NK-92 treated with Interleukin-12 subunit alpha and Interleukin-12 subunit beta, amount 100 ng/mL, for 24 hours (cell line): ENCODE results near the gene AGMO.

Experiments
- DNase-seq: peaks from one replicate; lab custom pipeline; 2025; lab: John Stamatoyannopoulos, UW

The AGMO gene

DNA sequence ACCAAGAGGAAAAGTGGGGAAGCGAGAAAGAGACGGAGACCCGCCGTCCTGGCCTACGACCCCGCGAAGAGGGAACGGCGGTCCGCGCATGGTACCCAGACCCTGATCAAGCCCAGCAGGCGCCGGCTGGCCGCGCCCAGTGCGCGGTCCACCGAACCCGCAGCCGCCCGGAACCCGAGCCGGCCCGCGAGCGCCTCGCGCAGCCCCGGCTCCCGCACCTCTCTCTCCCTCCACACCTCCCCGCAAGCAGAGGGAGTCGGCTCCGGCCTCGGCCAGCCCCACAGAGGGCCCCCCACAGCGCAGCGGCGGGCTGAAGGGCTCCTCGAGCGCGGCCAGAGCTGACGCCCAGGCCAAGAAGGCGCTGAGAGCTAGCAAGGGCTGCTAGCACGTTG, 164.7 kb downstream of the AGMO start:
- DNase-seq: no peak

DNA sequence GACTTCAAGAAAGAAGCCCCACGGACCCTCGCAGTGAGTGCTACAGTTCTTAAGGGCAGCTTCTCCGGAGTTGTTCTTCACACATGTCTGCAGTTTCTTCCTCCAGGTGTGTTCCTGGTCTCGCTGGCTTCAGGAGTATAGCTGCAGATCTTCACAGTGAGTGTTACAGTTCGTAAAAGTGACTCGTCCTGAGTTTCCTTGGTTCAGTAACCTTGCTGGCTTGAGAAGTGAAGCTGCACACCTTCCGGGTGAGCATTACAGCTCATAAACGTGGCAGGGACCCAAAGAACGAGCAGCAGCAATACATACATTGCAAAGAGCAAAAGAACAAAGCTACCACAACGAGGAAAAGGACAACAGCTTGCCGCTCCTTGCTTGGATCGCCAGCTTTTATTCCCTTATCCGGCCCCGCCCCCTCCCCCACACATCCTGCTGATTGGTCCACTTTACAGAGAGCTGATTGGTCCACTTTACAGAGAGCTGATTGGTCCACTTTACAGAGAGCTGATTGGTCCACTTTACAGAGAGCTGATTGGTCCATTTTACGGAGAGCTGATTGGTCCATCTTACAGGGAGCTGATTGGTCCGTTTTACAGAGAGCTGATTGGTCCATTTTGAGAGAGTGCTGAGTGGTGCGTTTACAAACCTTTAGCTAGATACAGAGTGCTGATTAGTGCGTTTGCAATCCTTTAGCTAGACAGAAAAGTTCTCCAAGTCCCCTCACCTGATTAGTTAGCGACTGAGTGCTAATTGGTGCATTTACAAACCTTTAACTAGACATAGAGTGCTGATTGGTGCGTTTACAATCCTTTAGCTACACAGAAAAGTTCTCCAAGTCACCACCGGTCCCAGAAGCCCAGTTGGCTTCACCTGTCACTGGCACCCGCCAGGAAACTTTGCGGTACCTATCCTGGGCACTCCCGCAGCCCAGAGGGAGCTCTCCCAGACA, 165.3 kb downstream of the AGMO start:
- no peak for DNase-seq

DNA sequence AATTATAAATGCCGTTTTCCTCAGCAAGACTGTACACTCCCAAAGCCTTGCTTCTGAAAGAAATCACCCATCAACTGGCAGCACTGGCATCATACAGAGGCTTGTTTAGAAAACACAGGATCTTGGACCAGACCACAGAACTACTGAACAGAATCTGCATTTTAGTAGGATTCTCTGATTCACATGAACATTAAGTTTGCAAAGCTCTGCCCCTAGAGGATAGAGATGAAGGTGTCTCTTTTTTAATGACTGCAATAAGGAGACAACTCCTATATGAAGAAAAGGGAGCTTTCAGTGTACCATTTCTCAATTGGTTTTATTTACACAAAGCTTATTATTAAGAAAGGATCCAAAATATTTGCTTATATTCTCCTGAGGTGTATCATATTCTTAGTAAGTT, 172.7 kb downstream of the AGMO start:
- no peak for DNase-seq

DNA sequence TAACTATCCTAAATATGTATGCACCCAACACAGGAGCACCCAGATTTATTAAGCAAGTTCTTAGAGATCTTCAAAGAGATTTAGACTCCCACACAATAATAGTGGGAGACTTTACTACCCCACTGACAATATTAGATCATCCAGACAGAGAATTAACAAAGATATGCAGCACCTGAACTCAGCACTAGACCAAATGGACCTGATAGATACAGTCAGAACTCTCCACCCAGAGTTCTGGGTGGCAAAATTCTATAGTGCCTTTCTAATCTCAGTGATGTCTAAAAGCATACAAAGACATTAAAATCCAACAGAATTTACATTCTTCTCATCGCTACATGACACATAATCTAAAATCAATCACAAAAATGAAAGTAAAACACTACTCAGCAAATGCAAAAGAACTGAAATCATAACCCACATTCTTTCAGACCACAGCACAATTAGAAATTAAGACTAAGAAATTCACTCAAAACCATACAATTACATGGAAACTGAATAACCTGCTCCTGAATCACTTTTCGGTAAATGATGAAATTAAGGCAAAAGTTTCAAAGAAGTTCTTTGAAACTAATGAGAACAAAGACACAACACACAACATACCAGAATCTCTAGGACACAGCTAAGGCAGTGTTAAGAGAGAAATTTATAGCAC, 183.2 kb downstream of the AGMO start:
- DNase-seq: no peak

DNA sequence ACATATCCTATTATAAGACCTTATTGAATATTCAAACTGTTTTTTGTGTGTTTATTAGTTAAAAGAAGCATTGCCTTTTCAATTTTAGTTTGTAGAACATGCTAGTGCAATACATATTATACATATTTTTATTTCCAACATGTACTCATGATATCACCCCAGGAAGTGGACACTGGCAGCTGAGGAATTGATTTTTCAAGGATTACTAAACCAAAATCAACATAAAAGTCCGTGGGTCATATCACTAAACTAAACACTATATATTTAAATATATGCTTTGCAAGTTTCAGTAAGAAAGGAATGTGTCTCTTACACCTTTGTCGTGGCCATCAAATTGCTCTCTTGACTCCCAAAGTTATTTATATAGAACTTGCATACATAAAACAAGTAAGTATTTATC, 185.2 kb downstream of the AGMO start:
- DNase-seq: no peak

DNA sequence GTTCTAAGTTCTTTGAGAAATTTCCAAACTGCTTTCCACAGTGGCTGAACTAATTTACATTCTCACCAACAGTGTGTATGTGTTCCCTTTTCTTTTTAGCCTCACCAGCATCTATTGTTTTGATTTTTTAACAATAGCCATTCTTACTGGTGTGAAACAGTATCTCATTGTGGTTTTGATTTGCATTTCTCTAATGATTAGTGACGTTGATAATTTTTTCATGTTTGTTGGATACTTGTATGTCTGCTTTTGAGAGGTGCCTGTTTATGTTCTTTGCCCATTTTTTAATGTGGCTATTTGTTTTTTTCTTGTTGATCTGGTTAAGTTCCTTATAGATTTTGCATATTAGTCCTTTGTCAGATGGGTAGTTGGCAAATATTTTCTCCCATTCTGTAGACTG, 191.4 kb downstream of the AGMO start:
- no peak for DNase-seq

DNA sequence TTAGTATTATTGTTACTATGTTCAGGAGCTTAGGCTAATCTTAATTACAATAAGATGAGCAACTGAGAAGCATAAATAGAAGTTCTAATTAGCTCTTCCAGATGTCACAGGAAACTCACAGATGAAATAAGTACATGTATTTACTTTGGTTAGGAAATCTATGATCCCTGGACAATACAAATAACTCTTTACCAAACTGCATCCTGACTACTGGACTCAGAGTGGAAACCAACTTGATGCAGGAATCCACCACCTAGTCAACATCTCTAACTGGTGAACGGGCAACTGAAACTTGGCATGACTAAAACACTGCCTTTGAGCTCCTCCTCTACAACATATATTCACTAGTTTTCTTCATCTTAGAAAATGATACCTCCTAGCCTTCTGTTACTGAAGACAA, 193.2 kb downstream of the AGMO start:
- DNase-seq: no peak

DNA sequence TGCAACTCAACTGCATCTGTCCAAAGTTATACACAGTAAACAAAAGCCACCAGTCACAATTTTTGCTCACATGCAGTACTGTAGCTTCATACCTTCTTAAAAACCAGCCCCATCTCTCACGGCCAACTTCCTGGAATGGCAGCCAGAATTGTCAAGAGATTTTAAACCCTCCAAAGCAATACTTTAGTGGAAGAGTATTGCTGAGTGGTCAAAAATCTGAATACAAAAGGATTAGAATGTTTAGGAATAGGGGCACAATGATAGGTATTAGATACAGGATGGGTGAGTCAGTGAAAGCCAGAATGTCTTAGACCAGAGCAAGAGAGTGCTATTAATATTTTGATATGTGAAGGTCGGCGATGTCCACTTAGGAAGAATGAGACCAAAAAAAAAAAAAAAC, 193.9 kb downstream of the AGMO start:
- DNase-seq: no peak

DNA sequence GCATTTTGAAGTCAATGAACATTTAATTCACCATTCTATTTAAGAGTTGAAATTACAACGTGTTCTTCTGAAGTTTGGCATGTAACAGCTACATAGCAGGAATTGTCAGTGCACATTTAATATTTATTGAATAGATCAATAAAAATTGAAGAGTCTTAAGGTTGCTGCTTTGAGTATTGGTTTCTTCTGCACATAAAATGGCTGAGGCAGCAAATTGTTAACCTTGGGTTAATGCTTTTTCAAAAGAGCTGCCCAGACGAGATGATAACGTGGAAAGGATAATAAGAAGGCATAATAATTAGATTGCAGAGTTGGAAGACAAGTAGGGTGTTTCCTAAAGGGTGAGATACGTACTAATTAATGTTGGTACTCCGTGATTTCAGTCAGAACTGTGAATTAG, 203.7 kb downstream of the AGMO start:
- DNase-seq: no peak

DNA sequence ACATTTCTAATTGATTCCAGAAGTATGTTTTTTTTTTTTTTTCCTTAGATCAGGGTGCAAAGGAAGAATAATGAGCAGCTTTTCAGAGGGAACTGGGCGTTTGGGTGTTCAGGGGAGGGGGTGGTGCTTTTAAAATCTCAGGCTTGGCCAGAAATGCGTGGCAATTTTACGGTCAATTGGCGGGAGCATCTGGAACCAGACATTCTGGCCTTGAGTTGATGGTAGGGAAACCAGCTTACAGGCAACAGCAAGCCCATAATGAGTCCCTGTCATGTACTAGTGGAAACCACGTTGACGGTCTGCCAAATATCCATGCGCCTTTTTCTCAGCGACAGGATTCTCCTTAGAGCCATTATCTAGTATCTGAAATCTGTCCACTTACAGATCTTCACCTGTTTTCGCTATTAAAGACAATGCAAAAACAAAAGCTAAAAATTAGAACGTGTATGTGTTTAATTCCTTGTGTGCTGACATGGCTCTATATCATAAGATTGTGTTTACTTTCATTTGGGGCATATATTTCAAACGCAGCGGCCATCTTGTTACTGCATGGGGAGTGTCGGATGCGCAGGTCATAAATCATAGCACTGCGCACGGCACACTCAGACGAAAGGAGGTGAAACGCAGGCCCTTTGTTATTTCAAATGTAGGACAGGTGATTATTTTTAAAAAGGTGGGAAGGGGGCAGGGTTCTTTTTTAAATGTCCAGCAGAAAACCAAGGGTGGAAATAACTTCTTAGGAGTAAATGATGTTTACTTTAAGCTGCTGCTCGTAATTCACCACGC, 209.2 kb downstream of the AGMO start:
- no peak for DNase-seq

DNA sequence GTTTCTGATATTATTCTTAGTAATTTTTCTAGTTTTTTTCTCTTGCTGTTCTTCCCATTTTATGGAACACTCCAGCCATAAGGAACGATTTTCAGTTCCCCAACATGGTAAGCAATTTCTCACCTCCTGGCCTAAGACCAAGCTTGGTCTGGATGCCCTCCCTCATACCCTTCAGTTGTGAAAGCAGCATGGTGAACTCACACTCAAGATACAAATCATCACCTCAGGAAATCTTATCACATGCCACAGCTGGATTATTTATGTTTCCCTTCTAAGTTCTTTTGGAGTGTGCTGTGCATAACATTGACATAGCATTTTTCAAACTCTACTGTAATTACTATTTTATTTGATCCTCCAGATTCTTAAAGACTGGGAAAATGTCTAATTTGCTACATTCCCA, 216.6 kb downstream of the AGMO start:
- no peak for DNase-seq

DNA sequence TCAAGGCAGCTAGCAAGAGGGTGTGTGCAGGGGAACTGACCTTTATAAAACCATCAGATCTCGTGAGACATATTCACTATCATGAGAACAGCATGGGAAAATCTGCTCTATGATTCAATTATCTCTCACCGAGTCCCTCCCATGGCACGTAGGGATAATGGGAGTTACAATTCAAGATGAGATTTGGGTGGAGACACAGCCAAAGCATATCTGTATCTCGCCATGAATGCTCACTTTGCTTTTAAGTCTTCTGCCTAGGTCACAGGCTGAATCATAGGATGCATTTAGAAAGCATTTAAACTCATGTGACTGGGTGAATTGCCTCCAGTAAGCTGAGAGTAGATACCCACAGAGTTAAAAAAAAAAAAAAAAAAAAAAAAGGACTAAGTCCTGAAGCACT, 220.0 kb downstream of the AGMO start:
- no peak for DNase-seq

DNA sequence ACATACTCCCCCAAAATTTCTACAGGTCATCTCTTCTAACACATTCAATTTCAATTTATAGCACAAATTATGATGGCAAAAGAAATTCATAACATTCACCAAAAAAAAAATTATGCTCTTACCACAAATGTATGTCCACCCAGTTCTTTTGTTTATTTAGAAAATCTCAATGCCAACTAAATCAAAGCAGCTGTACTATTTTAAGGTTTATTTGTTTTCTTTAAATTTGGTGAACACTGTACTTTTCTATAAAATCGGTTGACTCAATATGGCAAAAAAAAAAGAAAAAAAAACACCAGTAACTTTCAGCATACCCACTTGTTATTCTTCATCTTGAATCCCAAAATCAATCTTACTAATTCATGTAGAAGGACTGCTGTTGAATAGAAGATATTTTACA, 225.7 kb downstream of the AGMO start:
- DNase-seq: no peak

DNA sequence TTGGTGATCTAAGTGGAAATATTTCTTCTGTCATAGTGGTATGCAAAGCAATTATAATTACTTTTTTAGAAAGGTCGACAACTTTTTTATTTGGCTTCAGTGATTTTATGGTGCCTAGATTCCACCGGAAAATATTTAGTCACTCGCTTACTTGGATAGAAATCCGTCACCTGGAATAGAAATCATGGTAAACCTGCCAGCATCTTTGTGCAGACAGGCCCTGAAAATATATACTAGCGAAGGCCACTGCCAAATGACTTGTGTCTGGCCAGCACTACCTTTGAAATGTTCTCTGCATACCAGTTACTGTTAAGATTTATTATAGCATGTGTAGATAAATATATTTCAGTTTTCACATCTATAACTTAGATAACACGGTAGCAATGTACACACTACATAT, 226.4 kb downstream of the AGMO start:
- DNase-seq: no peak

DNA sequence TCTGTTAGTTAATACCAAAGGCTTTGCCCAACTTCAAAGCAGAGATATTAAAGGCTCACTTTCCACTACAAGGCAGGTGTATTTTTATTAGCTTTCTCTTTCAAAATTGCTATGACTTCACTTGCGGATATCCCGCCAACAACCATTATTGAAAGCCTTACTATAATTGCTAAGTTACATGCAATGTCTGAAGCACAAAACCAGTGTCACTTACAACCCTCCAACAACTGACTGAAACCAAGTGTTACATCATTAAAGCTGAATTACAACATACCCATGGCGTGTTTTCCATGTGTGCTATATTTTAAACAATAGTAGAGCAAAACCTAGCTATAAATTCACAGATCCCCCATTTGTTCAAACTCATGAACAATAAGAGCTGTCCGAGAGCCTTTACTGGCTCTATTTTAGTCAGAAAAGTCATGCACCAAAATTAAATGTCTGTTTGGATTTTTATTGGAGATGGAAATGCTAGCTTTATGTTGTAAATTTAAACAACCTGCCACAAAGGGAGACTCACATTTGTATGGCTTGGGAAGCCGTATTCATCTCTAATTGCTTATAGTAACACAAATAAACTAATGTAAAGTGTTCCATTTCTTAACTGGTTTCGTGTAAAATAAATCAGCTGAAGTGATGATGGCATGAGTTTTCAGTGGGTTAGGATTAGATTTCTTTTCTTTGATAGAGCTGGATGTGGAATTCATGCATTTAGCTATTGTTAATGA, 227.1 kb downstream of the AGMO start:
- no peak for DNase-seq

DNA sequence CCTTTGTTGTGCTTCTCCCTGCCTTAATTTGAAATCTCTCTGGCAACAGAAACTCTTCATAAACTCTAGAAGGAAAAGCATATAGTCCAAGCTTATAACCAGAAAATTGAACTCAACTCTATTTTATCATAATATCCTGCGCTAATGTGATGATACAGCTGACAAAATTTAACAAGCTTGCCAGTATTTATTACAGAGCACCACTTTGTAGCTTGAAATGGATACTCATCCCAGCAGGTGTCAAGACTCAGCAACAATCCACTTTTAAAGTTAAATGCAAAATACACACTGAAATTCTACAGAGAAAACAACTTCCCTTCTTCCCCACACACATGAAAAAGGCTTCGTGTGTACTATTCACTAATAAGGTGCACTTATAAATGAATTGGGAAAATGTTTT, 228.9 kb downstream of the AGMO start:
- no peak for DNase-seq

DNA sequence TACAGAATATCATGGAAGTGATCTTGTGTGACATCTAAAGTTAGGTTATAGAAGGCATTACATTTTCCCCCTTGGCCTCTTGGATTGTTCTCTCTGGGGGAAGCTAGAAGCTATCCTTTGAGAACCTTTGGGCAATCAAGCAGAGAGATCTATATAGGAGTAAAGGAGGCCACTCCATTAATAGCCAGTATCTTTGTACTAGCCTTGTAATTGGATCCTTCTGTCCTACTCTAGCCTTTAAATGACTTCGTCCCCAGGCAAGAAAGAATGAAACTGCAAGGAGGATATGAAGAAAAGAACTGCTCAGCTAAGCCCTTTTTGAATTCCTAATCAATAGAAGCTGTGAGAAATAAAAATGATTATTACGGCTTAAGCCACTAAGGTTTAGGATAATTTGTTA, 230.9 kb downstream of the AGMO start:
- no peak for DNase-seq

DNA sequence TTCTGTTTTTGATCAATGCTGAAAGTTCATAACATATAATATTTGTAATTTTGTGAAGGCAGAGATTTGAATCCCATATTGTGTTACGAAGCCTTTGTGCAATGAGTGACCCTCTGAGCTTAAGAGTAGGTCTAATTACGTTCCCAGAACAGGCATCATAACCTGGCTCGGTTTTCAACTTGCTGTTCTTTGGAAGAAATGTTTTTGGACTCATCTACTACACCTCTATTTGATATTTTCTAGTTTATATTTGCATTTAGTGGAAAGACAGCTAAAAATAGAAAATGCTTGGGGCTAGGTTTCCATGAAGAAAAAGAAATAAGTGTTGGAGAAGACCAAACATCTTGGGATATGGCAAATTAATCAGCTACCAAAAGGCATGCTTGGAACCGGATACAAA, 234.8 kb downstream of the AGMO start:
- no peak for DNase-seq

DNA sequence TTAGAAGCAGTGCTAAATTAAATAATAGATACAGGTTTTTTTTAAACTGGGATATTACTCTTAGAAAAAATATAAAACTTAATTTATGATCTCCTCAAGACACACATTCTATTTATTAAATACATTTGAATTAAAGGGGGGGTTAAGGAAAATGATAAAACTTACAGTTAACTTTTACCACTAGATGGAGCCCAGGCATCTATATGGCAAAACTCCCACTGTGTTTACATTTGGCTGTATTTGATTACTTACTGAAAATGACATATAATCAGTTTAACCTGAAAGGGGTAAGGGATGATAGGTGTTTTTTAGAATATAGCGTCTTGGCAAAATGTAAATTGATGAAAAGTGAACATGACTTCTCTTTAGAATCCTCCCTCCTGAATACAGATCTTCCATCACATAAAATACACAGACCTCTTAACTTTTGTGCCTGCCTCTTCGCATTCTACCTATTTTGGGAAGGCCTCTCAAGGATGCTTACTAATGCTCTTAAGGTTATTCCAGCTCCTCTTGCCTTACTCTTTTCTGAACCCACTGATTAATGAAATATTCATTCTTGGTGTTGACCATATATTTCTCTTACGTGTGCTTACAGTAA, 235.7 kb downstream of the AGMO start:
- DNase-seq: no peak

DNA sequence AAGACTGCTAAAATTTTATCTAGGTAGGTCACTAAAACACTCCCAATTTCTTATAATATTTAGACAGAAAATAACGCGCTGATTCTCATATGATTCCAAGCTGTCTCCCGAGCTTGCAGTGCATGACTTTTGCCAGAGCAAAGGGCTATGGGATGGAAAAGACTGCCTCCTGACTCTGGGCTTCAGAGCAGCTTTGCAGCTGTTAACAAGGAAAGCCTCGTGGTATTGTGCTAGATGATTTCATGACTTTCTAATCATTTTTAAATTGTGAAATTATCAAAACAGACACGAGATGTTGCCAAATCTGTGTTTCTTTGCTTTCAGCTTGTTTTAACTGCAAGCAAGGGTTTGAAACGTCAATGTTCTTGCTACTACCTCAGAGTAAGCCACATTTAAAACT, 238.3 kb downstream of the AGMO start:
- no peak for DNase-seq

DNA sequence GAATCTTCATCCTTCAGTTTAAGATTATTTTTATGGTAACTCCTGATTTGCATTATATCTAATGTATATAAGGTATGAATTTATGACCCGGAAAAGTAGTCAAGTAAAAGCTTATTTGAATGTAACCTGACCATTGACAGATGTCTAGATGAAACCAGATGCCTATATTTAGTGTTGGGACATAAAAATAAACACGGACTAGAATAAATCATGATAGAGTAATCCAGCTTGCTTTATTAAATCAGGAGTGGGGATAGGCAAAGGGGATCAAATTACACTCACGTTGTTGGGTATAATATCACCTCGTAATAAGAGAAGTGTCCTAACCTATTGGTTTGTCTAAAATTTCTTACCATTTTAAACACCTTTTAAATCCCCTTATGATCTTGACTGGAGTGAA, 244.6 kb downstream of the AGMO start:
- DNase-seq: no peak

DNA sequence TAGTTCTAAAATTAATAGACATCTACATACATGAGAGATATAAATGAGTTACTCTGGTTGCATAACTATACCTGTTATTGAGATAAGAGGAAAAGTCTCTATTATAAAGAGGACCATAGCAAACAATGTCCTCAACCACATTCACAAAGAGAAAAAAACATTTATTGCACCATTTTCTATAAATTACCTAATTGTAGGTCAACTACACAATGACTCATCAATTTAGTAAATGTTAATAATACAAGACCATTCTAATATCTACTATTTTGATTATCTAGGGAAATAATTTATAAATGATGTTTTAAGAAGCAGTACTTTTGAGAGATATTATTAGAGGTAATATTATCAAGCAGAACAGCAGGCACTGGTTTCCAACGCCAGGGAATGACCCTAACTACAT, 246.1 kb downstream of the AGMO start:
- DNase-seq: no peak
